ENCODE measurements around the gene EXOC3.
"Not testable (repeated sequence)": the region's sequence is repeated elsewhere in the genome, so short reads cannot be mapped to it uniquely, and the experiment has no call there.

EXOC3 gene

DNA sequence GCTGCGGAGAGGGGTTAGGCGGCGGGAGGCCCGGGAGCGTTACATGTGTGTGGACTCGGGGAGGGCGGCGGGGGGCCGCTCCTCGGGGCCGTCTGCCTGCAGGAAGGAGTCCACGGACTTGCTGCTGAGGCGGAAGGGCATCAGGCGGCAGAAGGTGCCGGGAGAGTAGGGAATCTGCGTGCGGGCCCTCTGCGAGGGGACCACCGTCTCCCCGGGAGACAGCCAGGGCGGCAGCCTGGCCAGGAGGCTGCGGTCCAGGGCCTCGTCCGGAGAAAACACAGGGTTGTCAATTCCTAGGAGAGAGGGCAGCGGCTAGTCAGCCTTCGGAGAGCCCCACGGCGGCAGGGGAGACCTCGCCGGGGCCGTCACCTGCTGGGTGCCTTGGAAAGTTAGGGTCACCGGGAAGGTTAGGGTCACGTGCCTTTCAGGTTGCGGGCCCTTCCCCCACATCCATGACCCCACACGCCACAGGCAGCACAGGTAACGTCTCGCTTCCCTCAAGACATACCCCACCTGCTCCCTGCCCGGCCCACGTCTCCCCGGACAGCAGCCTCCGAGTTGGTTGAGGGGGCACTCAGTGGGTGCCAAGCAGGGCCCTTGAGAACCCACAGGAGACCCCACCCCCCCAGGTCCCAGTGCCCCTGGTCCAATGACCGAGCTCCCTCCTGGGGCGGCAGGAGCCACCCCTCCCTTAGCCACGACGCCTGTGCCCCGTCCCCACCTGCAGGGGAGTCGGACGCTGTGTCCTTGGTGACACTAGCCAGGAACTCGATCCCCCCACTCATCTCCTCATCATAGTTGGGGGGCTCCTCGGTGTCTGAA is 32.1 kb downstream of the EXOC3 start:
- DNase-seq = no peak

DNA sequence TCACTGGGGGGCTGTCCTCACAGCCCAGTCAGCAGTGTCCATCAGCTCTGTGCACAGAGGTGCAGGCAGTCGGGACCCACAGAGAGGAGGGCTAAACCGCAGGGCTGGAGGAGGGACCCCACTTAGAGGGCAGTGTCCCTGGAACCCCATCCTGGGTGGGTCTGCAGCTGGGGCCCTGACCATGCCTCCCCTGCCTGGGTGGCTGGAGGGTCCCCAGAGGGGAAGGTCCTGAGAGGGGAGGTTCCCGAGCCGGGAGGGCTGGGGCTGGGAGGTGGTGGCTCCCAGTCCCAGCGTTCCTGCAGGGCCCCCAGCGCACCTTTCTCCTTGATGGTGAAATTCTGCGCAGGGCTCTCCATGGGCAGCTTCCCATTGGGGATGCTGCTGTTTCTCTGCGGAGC is 32.7 kb downstream of the EXOC3 start:
- DNase-seq = no peak

DNA sequence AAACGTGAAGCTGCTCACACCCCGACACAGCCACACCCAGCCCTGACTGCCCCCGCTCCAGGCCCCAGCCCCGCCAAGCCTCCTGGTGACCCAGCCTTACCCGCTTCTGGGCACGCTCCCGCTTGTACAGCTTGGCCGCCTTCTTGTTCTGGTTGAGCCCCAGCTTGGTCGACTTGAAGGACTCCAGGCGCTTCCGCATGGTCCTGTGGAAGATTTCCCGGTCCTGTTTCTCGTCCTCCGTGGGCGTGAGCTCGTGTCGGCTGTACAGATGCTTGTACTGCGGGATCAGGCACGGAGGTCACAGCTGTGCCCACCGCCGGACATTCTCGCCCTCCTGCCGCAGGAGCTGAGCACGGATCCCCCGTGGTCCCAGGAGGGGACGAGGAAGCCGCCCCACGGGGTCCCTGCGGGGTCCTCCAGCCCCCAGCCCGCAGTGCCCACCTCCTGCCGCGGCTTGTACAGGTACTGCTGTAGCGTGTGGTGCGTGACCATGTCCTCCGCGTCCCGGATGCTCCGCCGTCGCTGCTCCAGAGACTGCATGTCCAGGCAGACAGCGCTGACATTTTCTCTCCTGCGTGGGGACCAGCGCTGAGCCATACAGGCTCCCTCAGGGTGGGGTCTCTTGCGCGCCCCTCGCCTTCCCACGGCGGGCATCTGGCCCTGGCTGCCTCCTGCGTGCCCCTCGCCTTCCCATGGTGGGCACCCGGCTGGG is 33.3 kb downstream of the EXOC3 start:
- no peak for DNase-seq

DNA sequence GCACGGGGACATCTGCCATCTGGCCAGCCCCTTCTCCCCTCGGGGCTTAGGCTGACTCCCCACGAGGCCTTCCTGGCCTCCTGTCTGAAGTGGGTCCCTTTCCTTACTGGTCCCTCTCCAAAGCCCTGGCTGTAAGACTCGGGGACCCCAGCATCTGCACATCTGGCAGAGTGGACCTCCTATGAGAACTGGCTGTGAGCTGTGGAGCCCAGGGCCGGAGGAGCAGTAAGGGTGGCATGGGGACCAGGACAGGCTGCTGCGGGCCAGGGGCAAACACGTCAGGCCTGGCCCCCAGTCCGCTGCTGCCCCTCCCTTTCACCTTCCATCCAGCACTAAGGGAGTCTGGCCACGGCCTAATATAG is 33.8 kb downstream of the EXOC3 start:
- no peak for DNase-seq

DNA sequence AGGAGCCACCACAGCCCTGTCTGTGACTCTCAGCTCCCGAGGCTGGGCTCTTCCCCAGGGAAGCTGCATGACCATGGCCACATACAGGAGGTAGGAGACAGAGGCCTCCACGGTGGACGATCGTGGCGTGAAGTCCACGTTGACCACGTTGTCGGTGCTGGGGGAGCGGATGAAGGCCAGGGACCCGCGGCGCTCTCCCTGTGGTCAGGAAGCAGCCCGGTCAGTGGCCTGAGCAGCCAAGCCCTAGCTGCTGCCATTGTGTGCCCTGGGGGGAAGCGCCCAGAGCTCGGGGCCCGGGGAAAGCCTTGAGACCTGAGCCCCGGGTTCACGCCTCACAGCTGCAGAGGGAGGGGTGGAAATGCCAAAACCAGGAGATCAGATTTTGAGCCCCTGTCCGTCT is 34.3 kb downstream of the EXOC3 start:
- DNase-seq = no peak

DNA sequence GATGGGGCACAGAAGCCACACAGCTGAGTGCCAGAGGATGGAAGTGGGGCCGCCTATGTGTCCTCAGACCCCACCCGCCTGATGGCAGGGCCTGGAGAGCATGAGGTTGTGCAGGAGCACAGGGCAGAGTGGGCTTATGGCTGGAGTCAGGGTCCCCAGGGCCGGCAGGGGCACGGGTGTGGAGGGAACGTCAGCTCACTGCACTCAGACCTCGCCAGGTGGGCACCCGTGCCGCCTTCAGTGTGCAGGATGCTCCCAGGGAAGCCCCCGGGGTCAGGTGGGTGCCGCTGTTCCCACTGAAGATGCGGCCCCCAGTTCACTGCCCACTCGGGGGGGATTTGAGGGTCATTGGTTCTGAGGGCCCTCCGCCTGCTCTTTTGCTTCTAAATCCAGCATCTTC is 34.9 kb downstream of the EXOC3 start:
- no peak for DNase-seq

DNA sequence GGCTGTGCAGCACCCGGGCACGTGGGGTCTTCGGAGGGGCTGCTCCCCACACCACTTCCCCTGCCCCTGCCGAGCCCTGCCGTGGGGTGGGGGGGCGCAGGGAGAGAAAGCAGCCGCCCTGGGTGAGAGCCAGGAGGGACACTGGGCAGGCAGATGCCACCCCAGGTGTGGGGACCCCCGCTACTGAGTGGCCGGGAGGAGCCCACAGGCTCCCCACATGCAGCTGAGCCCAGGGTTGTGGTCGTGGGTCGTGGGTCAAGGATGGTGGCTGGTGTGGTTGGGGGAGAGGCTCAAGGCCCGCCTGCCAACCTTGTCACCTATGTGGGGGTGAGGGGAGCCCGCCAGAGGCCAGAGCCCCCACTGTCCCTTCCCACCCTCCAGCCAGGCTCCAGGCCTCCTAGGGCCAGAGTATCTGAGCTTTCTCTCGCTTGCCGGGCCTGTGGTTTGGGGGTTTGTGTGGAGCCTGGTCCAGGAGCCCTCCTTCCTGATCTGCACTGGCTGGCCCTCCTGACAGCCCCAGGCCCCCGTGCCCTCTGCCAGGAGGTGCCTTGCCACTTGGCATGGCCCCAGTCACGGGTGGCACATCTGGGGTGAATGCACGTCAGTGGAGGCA is 35.5 kb downstream of the EXOC3 start:
- DNase-seq = no peak

DNA sequence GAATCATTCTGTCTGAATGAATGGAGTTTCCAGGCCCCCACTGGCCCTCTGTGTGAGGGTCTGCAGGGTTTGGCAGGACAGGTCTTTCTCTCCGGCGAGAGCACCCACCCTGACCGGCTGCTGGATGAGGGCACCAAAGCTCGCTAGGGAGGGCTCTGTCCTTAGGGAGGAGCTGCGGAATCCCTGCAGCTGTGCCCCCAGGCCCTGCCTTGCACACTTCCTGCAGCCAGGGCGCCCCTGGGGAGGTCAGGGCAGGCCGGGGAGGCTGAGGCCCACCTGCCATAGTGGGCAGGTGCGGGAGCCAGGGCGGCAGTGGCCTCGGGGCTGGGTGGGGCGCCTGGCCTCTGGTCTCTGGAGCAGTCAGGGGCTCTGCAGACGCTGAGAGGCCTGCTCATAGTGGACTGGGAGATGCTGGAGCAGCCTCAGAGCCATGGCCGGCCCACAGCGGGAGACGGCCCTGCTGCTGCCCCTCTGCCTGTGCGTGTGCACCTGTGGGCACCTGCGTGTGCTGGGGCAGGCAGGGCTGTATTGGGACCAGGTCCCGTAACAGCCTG is 36.1 kb downstream of the EXOC3 start:
- no peak for DNase-seq

DNA sequence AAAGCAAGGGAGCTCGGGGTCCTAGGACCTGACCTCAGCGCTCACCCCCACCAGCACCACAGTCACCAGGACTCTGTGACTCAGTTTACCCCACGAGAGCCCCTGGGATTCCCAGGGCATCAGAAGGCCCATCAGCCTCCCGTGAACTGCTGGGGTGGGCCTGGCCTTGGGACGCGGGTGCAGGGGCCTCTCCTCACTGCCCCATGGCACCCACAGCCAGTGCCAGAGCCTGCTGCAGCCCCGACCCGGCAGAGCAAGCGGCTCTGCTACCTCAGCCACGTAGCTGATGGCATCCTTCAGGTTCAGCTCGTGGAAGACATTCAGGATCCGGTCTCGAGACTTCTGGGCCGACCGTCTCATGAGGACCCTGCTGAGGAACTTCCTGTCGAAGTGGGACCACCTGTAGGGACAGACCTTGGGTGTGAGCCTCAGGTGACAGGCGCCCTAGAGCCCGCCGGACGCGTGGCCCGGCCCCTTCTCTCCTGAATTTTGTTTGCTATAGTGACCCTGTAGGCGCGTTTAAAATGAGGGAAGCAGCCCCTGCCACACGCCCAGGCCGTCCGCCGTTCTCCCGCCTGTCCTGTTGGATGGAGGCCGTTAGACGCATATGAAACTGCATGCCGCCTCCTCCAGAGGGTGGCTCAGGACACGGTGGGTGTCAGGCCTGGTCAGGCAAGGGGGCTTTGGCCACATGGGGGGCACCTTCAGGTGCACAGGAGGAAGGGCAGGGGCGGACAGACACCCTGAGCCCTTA is 36.8 kb downstream of the EXOC3 start:
- DNase-seq = no peak

DNA sequence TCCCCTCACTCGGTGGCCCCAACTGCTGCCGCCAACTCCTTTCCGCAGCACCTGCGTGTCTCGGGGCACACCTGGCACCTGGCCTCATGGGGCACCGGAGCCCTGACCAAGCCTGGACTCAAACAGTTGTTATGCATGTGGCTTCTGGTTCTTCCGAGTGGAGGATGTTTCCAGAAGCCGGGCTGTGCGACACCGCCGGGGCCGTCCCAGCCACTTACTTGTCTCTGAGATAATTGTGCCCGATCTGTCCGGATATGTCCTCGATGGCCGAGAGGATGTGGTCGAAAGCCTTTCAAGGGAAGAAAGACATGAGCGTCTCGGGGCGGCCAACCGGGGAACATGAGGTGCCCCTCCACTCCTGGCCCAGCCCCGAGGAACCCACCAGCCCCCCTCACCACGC is 38.4 kb downstream of the EXOC3 start:
- no peak for DNase-seq

DNA sequence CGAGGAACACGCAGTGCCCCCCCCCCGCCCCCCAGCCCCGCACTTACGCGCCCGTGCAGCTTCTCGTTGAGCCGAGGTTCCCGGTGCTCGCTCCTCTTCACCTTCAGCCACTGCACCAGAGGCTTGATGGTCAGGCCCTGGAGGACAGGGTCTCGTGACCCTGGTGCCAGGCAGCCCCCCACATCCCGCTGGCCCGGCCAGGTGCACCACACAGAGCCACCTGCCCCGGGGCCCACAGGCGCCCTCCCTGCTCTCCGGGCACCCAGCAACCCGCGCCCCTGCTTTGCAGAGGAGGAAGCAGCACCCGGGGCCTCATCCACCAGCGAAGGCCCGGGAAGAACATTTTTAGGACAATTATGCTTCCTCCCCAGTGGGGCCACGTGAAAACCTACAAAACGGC is 39.0 kb downstream of the EXOC3 start:
- no peak for DNase-seq

DNA sequence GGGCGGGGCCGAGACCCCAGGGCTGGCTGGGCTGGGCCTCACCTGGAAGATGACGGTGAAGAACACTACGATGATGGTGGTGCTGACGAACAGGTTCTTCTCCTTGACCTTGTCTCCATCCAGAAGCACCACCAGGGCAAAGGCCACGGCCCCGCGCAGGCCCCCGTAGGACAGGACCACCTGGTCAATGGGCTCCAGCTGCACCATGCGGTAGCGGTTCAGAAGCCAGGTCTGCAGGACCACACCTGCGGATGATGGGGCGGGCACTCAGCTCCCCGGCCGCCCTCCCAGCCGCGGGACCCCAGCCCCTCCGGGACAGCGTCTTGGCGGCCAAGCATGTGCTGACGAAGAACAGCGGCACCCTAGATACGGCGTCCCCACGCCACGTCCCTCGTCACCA is 39.5 kb downstream of the EXOC3 start:
- no peak for DNase-seq

DNA sequence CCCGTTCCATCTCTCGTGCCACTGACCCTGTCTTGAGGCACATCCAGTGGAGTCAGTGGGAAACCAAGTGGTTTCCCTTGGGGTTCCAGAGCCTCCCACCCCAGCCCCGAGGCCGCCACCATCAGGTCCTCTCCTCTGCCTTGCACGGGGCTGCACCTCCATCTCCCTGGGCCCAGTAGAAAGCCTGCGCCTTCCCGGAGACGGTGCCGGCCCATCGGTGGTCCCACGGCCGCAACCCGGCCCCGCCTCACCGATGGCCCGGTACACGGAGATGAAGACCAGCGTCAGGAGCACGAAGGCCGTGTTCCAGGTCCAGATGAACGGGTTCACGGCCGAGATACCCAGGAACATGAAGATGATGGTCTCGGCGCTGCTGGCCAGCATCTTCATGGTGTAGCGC is 40.0 kb downstream of the EXOC3 start:
- no peak for DNase-seq

DNA sequence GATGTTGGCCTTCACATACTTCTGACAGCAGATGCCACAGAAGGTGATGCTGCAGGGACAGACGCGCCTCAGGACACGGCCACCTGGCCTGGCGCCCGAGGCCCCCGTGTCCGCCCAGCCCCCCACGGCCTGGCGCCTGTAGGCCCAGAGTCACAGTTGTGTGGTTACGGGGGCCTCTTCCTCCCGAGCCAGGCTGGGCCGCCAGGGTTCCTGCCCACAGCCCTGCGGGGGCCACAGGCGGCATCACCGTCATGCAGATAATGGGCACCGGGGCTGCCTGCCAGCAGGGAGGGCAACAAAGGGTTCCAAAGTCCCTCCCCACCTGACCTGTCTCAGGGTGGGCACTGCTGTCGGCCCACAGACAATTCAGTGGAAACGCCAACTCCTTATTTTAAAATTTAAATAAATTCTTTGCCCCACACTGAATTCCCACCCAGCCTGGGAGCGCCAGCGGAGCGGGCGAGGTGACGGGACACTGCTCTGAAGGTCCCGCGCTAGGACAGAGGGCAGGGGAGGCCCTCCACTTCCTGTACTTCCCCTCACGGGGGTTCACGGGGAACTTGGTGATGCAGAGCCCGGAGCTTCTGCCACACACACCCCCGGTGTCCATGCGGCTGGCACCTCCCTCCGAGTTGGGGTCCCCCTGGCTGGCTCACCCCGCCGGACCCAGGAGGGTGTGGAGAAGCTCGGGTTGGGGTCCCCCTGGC is 40.6 kb downstream of the EXOC3 start:
- no peak for DNase-seq

DNA sequence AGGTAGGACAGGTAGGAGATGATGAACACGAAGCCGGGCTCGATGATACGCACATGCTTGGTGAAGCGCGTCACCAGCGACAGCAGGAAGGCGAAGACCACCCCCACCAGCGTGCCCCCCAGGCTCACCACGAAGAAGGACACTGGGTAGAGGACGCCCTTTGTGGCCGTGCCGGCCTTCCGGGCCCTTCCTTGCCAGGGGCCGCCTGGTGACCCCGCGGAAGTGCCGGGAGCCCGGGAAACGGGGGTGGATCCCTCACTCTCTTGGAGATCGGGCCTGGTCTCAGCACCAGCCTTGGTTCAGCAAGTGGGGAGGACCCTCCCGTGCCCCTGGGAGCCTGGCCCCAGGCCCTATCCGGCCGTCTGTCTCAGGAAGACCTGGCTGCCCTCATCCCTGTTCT is 41.6 kb downstream of the EXOC3 start:
- DNase-seq = no peak

DNA sequence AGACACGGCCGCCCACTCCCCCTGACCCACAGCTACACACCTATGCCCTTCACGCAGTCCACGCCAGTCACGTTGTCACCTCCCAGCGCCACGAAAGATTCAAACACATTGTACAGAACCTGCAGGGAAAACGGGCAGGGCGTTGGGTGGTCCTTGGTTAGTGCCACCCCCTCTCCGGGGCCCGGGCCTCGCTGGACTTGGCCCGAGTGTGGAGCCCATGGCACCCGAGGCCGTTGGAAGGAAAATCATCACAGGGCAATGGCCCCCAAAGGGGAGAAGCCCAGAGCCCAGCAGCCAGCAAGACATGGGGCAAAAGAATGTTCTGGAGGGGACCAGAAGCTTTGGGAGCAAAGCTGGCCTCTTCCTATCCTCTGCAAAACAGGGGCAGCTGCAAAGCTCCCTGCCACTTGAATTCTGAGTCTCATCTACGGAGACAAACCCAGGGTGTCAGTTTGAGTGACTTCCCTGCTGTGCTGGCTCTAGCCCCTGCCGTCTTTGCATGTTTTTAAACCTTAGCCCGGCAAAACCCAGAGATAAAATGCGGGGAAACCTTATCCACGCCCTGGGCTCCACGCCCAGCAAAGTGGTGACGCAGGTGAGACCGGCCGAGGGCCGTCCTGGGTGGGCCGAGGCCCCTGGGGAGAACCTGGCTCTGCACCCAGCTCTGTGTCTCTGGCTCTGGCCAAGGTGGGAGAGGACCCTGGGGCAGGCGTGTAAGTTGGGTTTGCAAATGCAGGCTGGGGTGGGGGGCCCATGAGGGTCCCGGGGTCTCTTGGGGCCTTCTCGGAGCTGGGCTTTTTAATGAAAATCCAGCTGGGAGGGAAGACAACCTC is 42.4 kb downstream of the EXOC3 start:
- no peak for DNase-seq

DNA sequence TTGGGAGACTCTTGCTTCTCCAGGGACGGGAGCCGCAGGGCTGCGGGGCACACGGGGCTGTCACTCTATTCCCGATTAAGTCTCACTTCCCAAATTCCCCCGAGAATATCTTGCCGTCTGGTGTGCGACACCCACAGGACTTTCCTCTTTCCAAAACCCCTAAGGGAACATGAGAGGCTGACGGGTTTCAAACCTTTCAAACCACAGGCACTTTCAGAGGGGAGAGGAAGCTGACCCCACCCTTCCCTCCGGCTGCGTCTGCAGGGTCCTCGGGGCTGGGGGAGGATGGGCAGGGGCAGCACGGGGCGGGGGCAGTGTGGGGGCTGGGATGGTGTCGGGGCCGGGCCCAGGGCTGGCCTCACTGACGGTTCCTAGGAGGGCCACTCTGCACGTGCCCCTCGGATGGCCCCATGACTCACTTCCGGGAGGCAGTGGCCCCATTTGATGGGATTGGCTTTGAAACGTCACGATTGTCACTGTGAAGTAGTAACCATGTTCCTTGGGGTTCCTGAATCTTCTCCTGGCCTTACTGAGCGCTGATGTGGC is 43.0 kb downstream of the EXOC3 start:
- no peak for DNase-seq

DNA sequence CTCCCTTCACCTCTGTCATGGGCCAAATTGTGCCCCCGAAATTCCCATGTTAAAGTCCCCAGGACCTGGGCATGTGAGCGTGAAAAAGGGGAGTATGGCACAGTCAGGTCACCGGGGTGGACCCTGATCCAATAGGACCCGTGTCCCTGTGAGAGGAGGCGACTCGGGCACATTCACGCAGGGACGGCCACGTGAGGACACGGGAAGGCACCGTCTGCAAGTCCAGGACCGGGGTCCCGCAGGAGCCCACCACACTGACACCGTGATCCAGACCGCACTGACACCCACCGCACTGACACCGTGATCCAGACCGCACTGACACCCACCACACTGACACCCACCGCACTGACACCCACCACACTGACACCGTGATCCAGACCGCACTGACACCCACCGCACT is 43.6 kb downstream of the EXOC3 start:
- not testable (repeated sequence) for DNase-seq

DNA sequence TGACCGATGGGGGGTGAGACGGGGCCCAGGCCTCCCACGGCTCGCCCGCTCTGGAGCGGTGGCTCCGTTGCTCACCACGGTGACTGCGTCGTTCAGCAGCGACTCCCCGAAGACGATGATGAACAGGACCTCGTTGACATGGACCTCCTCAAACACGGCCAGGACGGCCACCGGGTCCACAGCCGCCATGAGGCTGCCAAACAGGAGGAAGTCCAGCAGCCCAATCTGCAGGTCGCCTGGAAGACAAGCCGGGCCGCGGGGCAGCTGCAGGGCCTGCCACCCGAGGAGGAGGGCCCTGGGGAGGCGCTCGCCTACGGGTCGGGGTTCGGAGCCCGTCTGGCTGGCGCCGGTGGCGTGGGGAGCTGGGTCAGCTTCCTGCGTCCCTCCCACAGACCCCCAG is 45.3 kb downstream of the EXOC3 start:
- no peak for DNase-seq

DNA sequence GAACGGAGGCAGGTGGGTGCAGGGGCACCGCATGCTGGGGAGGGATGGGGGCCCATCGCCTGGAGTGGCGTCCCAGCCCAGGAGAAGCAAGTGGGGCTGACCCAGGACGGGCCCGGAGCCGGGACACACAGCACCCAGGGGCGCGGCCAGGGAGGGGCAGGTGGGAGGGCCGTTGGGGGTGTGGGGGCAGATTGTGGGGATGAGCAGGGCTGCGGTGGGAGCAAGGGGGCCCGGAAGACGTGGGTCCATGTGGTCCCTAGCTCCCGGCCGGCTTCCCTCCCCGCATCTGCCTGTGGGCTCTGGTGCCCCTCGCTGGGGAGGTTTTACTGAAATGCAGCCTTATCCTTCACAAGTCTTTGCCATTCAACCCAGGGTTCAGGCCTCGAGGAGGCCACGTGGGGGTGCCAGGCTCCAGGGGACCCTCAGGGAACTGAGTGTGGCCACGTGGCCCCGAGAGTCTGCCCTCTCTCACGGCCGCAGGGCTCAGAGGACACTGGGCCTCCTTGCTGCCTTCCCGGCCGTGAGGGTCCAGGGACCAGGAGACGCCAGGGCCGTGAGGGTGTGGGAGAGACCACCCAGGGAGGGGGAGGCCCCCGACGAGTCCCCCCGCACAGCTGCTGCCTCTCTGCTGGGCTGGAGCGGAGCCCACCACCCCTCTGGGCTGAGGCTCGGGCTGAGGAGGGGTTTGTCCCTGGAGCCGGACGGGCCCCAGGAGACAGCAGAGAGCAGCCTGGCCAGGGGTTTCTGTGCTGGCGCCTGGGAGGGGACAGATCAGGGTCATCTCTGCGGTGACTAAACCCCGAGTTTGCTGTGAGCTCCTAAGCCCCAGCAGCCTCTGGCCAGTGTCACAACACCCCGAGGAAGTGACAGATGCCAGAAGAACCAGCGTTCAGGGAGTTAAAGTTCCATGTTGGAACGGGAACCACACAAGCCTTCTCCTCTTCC is 46.0 kb downstream of the EXOC3 start:
- no peak for DNase-seq

Measured in activated effector memory CD4-positive, alpha-beta T cell treated with Interleukin-2 at 50 U/mL for 16 hours (primary cell).